Measurements from ENCODE around the gene FSIP1. TPM values are rescaled to one million over a fixed set of nuclear protein-coding genes. Genes with fewer than 3 reads are reported as not detected.
"Not testable (repeated sequence)": the region's sequence is repeated elsewhere in the genome, so short reads cannot be mapped to it uniquely, and the experiment has no call there.

The FSIP1 gene
- under 1 TPM; 0.62 to 0.74 TPM for total RNA-seq

GRCh38 chr15:39782441-39783138 lies at the start of gene FSIP1:
Gene FSIP1, minus strand, starts transcription at chr15:39782841. Its CDS starts 6,317 bp downstream, at chr15:39776524.
- peak within 1 kb of the TSS; percentile 71 for H3K27ac Mint-ChIP-seq

GRCh38 chr15:39830166-39830565 lies 47.5 kb upstream of the FSIP1 start:
- Mint-ChIP-seq H3K36me3 (no peaks in the 10 kb centered on the region), H3K4me3 (no peak overlapping the region), H3K9me3 (no peaks in the 10 kb centered on the region), H3K27ac (no peak overlapping the region), H3K4me1 (no peaks in the 10 kb centered on the region), H3K27me3 (peaks cover 34% of the 10 kb centered on the region)
- DNase-seq: no peak

More at GRCh38 chr15:39782441-39783138, at the start of gene FSIP1:
- Mint-ChIP-seq H3K27me3 (no peaks in the 10 kb centered on the region), H3K4me1 (peaks cover 40% of the 10 kb centered on the region), H3K9me3 (no peaks in the 10 kb centered on the region), H3K4me3 (peak within 1 kb of the TSS; percentile 74), H3K36me3 (no peaks in the 10 kb centered on the region)
- DNase-seq: peak; percentile 96

DNA sequence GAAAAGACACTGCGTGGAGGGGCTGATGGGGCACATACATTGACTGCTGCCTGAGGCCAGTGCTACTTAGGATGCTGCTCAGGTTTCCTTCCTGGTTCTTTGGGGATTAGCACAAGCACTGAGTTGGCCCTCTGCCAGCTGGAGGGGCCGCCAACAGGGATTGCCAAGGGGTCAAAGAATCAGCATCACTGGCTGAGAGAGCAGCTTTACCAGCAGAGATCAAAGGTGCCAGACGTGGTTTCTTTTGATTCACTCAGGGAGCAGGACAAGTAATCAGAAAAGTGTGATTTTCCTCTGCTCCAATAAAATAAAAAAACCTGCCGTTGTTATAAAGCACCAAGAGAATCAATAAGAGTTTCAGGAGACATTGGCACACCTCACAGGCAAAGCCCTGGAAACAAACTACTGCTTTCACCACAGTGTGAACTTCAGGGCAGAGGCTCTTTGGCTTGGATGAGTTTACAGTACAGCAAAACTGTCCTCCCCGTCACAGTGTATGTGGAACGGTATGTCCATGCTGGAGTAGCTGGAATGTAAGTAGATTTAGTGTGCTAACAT lies 45.8 kb upstream of the FSIP1 start:
- Mint-ChIP-seq H3K27me3 (peaks cover 30% of the 10 kb centered on the region), H3K4me3 (no peak overlapping the region), H3K4me1 (no peaks in the 10 kb centered on the region), H3K36me3 (peaks cover 1% of the 10 kb centered on the region), H3K9me3 (peaks cover 1% of the 10 kb centered on the region), H3K27ac (no peak overlapping the region)
- DNase-seq: no peak

DNA sequence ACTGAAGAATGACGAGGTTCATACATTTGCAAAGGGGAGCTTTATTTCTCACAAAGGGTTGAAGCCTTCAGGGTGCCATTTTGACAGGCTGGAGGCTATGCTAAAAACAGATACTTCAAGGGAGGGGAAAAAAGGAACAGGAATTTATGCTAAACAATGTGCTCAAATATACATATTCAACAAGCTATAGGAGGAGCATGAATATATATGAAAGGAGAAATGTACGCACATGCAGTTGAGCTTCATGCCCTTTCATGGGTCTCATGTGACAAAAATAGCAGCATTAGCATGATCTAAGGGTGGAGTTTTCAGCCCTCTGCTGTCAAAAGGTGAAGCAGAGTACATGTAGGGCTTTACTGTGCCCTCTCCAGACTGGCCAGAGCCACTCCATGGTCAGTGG lies 44.3 kb upstream of the FSIP1 start:
- no peak overlapping the region for H3K27ac Mint-ChIP-seq
- H3K4me3 Mint-ChIP-seq: no peak overlapping the region
- H3K4me1 Mint-ChIP-seq: no peaks in the 10 kb centered on the region
- H3K27me3 Mint-ChIP-seq: peaks cover 22% of the 10 kb centered on the region
- H3K36me3 Mint-ChIP-seq: peaks cover 1% of the 10 kb centered on the region
- peaks cover 1% of the 10 kb centered on the region for H3K9me3 Mint-ChIP-seq
- DNase-seq: no peak

DNA sequence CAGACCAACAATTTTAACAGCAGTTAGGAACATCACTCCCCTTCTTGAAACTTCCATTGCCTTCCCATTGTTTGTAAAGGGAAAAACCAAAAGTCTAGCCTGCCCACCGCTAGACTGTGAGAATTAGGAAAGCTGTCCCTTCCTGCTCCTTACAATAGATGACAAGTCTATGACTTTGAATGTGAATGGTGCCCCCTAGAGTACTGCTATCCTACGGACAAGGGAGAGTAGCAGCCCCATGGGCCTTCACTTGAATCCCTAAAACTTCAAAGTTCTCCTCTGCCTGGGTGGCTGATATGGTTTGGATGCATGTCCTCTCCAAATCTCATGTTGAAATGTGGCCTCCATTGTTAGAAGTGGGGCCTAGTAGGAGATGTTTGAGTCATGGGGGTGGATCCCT lies 41.0 kb upstream of the FSIP1 start:
- H3K27ac Mint-ChIP-seq: no peak overlapping the region

DNA sequence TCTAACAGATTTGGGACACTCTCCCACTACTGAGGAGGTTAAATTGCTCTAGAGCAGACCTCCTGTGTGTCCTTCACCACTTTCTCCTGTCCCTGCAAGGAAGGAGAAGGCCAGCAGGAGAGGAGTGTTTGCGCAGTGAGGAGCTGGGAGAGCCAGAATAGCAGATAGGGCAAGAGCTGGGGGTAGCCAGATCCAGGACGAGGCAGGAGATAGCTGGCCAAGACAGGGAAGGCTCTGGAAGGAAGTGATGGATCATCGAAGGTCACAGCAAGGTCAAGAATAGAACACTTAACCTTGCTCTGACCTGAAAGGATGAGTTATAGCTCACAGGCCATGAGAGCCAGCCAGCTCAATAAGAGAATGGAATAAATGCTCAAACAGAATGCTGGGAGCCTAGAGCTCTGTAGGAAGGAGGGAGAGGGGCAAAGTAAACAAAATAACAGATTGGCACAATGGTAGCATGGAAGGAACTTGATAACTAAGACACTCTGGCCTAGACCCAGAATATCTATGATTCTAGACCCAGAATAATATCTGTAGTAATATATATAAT lies 37.5 kb upstream of the FSIP1 start:
- peaks cover 1% of the 10 kb centered on the region for H3K36me3 Mint-ChIP-seq
- no peaks in the 10 kb centered on the region for H3K4me1 Mint-ChIP-seq
- H3K4me3 Mint-ChIP-seq: no peak overlapping the region
- H3K9me3 Mint-ChIP-seq: peaks cover 1% of the 10 kb centered on the region
- H3K27ac Mint-ChIP-seq: no peak overlapping the region
- H3K27me3 Mint-ChIP-seq: peaks cover 4% of the 10 kb centered on the region
- DNase-seq: no peak

More for the DNA sequence above, 41.0 kb upstream of the FSIP1 start:
- DNase-seq: no peak
- Mint-ChIP-seq H3K27me3 (peaks cover 14% of the 10 kb centered on the region), H3K4me3 (no peak overlapping the region), H3K36me3 (peaks cover 1% of the 10 kb centered on the region), H3K4me1 (no peaks in the 10 kb centered on the region), H3K9me3 (peaks cover 1% of the 10 kb centered on the region)

GRCh38 chr15:39819533-39819932 lies 36.9 kb upstream of the FSIP1 start:
- H3K4me3 Mint-ChIP-seq: no peak overlapping the region
- no peaks in the 10 kb centered on the region for H3K4me1 Mint-ChIP-seq
- DNase-seq: no peak
- H3K27ac Mint-ChIP-seq: no peak overlapping the region
- H3K27me3 Mint-ChIP-seq: peaks cover 7% of the 10 kb centered on the region
- H3K36me3 Mint-ChIP-seq: peaks cover 1% of the 10 kb centered on the region
- H3K9me3 Mint-ChIP-seq: peaks cover 1% of the 10 kb centered on the region

DNA sequence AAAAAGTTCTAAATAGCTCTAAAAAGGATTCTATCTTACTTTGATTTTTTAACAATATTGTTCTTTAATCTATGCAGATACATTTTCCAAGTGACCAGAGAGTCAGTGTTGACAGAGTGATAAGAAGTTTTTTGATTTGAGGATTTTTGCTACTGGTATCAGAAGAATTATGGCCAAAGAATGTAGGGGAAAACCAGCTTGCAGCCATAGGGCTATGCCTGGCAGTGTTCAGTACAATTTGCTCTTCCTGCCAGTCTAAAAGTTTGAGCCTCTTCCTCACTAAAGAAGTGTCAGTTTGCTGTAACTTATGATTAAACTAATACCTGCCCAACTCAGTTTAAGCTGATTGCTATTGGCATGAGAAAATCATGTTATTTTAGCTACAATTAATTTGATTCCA lies 35.3 kb upstream of the FSIP1 start:
- Mint-ChIP-seq H3K4me1 (no peaks in the 10 kb centered on the region), H3K36me3 (no peaks in the 10 kb centered on the region), H3K4me3 (no peak overlapping the region), H3K27me3 (peaks cover 7% of the 10 kb centered on the region), H3K9me3 (no peaks in the 10 kb centered on the region), H3K27ac (no peak overlapping the region)
- DNase-seq: no peak

GRCh38 chr15:39814489-39814888 lies 31.8 kb upstream of the FSIP1 start:
- Mint-ChIP-seq H3K27me3 (peaks cover 16% of the 10 kb centered on the region), H3K36me3 (no peaks in the 10 kb centered on the region), H3K9me3 (no peaks in the 10 kb centered on the region), H3K4me3 (no peak overlapping the region), H3K27ac (no peak overlapping the region), H3K4me1 (no peaks in the 10 kb centered on the region)
- DNase-seq: no peak

DNA sequence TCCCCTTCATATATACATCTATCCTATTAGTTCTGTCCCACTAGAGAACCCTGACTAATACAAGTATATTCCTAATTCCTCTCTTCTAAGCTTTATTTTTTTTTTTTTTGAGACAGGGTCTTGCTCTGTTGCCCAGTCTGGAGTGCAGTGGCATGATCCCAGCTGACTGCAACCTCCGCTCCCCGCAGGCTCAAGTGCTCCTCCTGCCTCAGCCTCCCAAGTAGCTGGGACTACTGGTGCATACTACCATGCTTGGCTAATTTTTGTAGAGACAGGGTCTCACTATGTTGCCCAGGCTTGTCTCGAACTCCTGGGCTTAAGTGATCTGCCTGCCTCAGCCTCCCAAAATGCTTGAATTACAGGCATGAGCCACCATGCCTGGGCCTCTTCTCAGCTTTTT lies 30.0 kb upstream of the FSIP1 start:
- peaks cover 22% of the 10 kb centered on the region for H3K27me3 Mint-ChIP-seq
- not testable (repeated sequence) for H3K27ac Mint-ChIP-seq, DNase-seq, H3K9me3 Mint-ChIP-seq, H3K36me3 Mint-ChIP-seq, H3K4me3 Mint-ChIP-seq, H3K4me1 Mint-ChIP-seq

DNA sequence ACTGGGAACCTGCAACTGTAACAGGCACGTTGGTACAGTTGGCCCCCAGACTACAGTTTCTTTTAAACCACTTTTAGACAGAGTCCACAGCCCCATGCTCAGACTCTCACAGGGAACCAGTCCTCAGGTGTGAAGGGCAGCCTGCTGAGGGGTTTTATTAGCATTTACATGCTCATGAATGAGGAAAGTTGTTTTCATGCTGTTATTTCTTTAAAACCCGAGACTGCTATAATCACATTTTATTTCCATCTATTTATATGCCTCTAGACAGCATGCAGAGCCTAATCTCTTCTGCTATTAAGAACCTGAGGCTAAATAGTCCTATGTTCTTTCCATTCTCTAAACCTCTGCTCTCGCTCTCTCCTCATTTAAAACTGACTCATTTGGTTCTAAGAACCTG lies 26.3 kb upstream of the FSIP1 start:
- Mint-ChIP-seq H3K4me1 (no peaks in the 10 kb centered on the region), H3K9me3 (no peaks in the 10 kb centered on the region), H3K27me3 (peaks cover 15% of the 10 kb centered on the region), H3K36me3 (no peaks in the 10 kb centered on the region), H3K4me3 (no peak overlapping the region), H3K27ac (no peak overlapping the region)
- no peak for DNase-seq

DNA sequence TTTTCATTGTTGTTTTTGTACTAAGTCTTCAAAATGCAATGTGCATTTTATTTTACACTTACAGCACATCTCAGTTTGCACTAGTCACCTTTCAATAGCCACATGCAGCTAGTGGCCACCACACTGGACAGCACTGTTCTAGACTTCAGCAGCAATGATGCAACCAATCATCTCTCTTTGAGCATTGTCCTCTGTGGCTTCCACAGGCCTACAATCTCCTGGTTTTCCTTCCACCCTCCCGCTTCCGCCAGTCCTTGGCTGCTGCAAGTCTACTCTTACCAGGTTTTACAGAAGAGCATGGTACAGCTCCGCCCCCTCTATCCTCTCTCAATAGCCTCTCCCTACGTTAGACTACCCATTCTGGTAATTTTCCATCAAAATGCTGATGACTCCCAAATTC lies 25.1 kb upstream of the FSIP1 start:
- Mint-ChIP-seq H3K27ac (no peak overlapping the region), H3K27me3 (peaks cover 15% of the 10 kb centered on the region), H3K36me3 (no peaks in the 10 kb centered on the region), H3K4me3 (no peak overlapping the region), H3K9me3 (no peaks in the 10 kb centered on the region), H3K4me1 (no peaks in the 10 kb centered on the region)
- DNase-seq: no peak

- H3K4me3 Mint-ChIP-seq: no peak overlapping the region
- H3K27ac Mint-ChIP-seq: no peak overlapping the region
- no peak for DNase-seq
- no peaks in the 10 kb centered on the region for H3K9me3 Mint-ChIP-seq
- H3K27me3 Mint-ChIP-seq: peaks cover 27% of the 10 kb centered on the region
- H3K36me3 Mint-ChIP-seq: no peaks in the 10 kb centered on the region
- H3K4me1 Mint-ChIP-seq: no peaks in the 10 kb centered on the region
Measured at GRCh38 chr15:39804026-39804425, 21.4 kb upstream of the FSIP1 start.

GRCh38 chr15:39803016-39803415 lies 20.4 kb upstream of the FSIP1 start:
- no peaks in the 10 kb centered on the region for H3K4me1 Mint-ChIP-seq
- H3K9me3 Mint-ChIP-seq: no peaks in the 10 kb centered on the region
- no peak overlapping the region for H3K4me3 Mint-ChIP-seq
- no peak overlapping the region for H3K27ac Mint-ChIP-seq
- peaks cover 24% of the 10 kb centered on the region for H3K27me3 Mint-ChIP-seq
- H3K36me3 Mint-ChIP-seq: no peaks in the 10 kb centered on the region
- no peak for DNase-seq

GRCh38 chr15:39801641-39802309 lies 19.1 kb upstream of the FSIP1 start:
- Mint-ChIP-seq H3K4me1 (no peaks in the 10 kb centered on the region), H3K4me3 (no peak overlapping the region), H3K27ac (no peak overlapping the region), H3K9me3 (no peaks in the 10 kb centered on the region), H3K36me3 (no peaks in the 10 kb centered on the region), H3K27me3 (peaks cover 23% of the 10 kb centered on the region)
- peak; percentile 9 for DNase-seq

All from activated naive CD8-positive, alpha-beta T cell treated with anti-CD3 and anti-CD28 coated beads for 36 hours (primary cell).